ENCODE measurements around the gene WWP2. TPM values are rescaled to one million over a fixed set of nuclear protein-coding genes. Genes with fewer than 3 reads are reported as not detected.

WWP2 gene
- total and polyA plus RNA-seq, 7 donors = 11.4 to 59.0 (median 23.9) TPM

GRCh38 chr16:69768666-69769065, 6.5 kb downstream of the WWP2 start:
- intact Hi-C loops (cut with DNase I) = no loop called here
- Histone ChIP-seq H3K4me3 (no peak overlapping the region), H3K4me1 (peaks cover 0 to 3% (median 1%) of the 10 kb centered on the region in 4 donors), H3K27me3 (no peaks in the 10 kb centered on the region), H3K36me3 (no peaks in the 10 kb centered on the region), H3K27ac (no peak overlapping the region), H3K9me3 (no peaks in the 10 kb centered on the region)
- TF ChIP-seq POLR2A (IDR thresholded peaks at IDR 0.05) (no peak), EP300 (IDR thresholded peaks at IDR 0.05) (no peak), POLR2AphosphoS5 (IDR thresholded peaks at IDR 0.05) (no peak)
- TF ChIP-seq, protein P1, sequence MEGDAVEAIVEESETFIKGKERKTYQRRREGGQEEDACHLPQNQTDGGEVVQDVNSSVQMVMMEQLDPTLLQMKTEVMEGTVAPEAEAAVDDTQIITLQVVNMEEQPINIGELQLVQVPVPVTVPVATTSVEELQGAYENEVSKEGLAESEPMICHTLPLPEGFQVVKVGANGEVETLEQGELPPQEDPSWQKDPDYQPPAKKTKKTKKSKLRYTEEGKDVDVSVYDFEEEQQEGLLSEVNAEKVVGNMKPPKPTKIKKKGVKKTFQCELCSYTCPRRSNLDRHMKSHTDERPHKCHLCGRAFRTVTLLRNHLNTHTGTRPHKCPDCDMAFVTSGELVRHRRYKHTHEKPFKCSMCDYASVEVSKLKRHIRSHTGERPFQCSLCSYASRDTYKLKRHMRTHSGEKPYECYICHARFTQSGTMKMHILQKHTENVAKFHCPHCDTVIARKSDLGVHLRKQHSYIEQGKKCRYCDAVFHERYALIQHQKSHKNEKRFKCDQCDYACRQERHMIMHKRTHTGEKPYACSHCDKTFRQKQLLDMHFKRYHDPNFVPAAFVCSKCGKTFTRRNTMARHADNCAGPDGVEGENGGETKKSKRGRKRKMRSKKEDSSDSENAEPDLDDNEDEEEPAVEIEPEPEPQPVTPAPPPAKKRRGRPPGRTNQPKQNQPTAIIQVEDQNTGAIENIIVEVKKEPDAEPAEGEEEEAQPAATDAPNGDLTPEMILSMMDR (IDR thresholded peaks at IDR 0.05) = no peak
- 87% methylated on average over 6 of the region's 6 CpGs for WGBS, 2 donors
- no peak for DNase-seq

DNA sequence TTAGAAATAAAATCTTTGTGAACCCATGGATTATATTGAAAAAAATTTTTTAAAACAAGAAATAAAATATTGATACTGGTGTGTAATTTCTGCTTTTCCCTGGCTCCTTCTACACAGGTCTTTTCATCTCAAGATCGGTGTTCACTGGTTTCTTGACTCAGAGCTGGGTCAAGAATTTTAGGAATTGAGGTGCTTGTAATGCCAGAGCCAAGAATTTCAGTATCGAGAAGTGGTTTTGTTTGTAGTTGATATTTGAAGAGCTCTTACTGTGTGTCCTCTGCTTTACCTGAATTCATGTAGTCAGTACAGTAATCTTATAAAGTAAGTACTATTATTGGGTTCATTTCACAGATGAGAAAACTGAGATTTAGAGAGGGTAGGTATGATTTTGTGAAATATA, 7.3 kb downstream of the WWP2 start:
- no peaks in the 10 kb centered on the region for H3K9me3 ChIP-seq
- H3K27ac ChIP-seq = no peak overlapping the region
- no peak overlapping the region for H3K4me3 ChIP-seq
- 47 to 50% methylated on average over 2 of the region's 2 CpGs for WGBS, 2 donors
- no peak for DNase-seq
- intact Hi-C loops (cut with DNase I) = no loop called here
- TF ChIP-seq POLR2A (IDR thresholded peaks at IDR 0.05) (no peak), POLR2AphosphoS5 (IDR thresholded peaks at IDR 0.05) (no peak), EP300 (IDR thresholded peaks at IDR 0.05) (no peak)
- TF ChIP-seq, protein P1 (IDR thresholded peaks at IDR 0.05) = no peak
- no peaks in the 10 kb centered on the region for H3K36me3 ChIP-seq
- no peaks in the 10 kb centered on the region for H3K27me3 ChIP-seq
- H3K4me1 ChIP-seq = no peaks in the 10 kb centered on the region

DNA sequence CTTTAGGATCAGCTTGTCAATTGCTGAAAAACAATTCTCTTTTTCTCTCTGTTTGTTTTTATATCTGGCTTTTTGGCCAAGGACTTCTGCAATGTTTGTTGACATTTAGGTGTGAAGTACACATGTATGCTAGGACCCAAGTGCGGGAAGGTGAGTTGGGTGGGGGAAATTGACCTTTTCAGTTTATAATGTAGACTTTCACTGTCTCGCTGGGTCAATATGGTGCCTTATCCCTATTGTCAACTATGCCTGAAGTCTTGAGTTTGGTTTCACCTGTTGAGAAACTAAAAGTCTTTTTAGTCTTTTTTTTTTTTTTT, 9.5 kb downstream of the WWP2 start:
- DNase-seq = no peak
- Histone ChIP-seq H3K27ac (no peak overlapping the region), H3K9me3 (no peaks in the 10 kb centered on the region), H3K36me3 (no peaks in the 10 kb centered on the region), H3K4me3 (no peak overlapping the region), H3K27me3 (no peaks in the 10 kb centered on the region), H3K4me1 (no peaks in the 10 kb centered on the region)
- 59 to 84% methylated on average over 2 of the region's 2 CpGs for WGBS, 2 donors
- intact Hi-C loops (cut with DNase I) = no loop called here
- TF ChIP-seq EP300 (IDR thresholded peaks at IDR 0.05) (no peak), POLR2A (IDR thresholded peaks at IDR 0.05) (no peak), POLR2AphosphoS5 (IDR thresholded peaks at IDR 0.05) (no peak)
- TF ChIP-seq, protein P1 (IDR thresholded peaks at IDR 0.05) = no peak

- no peaks in the 10 kb centered on the region for H3K27me3 ChIP-seq
- H3K4me3 ChIP-seq = no peak overlapping the region
- H3K36me3 ChIP-seq = no peaks in the 10 kb centered on the region
- no peaks in the 10 kb centered on the region for H3K9me3 ChIP-seq
- no peak for TF ChIP-seq POLR2A (IDR thresholded peaks at IDR 0.05)
- TF ChIP-seq, protein P1 (IDR thresholded peaks at IDR 0.05) = no peak
- TF ChIP-seq POLR2AphosphoS5 (IDR thresholded peaks at IDR 0.05) = no peak
- no peak for TF ChIP-seq EP300 (IDR thresholded peaks at IDR 0.05)
- intact Hi-C loops (cut with DNase I) = no loop called here
- WGBS, 2 donors = 70 to 79% methylated on average over 6 of the region's 6 CpGs
- no peaks in the 10 kb centered on the region for H3K4me1 ChIP-seq
- DNase-seq = no peak
- no peak overlapping the region for H3K27ac ChIP-seq
Measured at GRCh38 chr16:69773260-69773947, 11.3 kb downstream of the WWP2 start.

GRCh38 chr16:69775563-69775962, 13.4 kb downstream of the WWP2 start:
- intact Hi-C loops (cut with DNase I) = no loop called here
- DNase-seq = no peak
- Histone ChIP-seq H3K27me3 (no peaks in the 10 kb centered on the region), H3K36me3 (no peaks in the 10 kb centered on the region), H3K27ac (no peak overlapping the region), H3K4me3 (no peak overlapping the region), H3K9me3 (no peaks in the 10 kb centered on the region), H3K4me1 (no peaks in the 10 kb centered on the region)
- no peak for TF ChIP-seq POLR2AphosphoS5 (IDR thresholded peaks at IDR 0.05)

All from sigmoid colon (tissue), 7 donors.